ENCODE data around the gene ORMDL2. TPM values are rescaled to one million over a fixed set of nuclear protein-coding genes. Genes with fewer than 3 reads are reported as not detected.

Gene ORMDL2
- total and polyA plus RNA-seq, 7 donors = 12.6 to 68.2 (median 21.6) TPM

DNA sequence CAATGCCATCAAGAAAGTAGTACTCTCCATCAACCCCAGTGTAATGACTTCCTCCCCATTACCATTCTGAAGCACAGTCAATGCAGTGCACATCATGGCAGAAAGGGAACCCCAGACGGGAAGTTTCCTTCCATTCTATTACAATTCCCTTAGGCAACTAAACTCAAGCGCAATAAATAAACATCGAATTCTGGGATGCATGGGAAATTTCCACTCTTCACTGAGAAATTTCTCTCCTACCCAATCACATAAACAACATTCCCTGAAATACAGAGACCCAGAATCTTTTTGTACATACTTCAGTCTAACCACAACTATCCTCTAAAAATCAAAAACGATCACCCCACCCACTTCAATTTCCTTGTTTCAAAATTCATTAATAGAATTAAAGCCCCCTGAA, 20.3 kb upstream of the ORMDL2 start:
- intact Hi-C loops (cut with DNase I) = no loop called here
- no peaks in the 10 kb centered on the region for H3K9me3 ChIP-seq
- no peak overlapping the region for H3K4me3 ChIP-seq
- no peak for DNase-seq
- no peaks in the 10 kb centered on the region for H3K4me1 ChIP-seq
- WGBS, 3 donors = 73 to 77% (median 76%) methylated on average over 4 of the region's 4 CpGs
- ATAC-seq = no peak
- peaks cover 9 to 92% of the 10 kb centered on the region in 2 donors for H3K36me3 ChIP-seq (ENCODE audit: insufficient read depth in 1 of 2, low read depth in 1 of 2)
- TF ChIP-seq, protein P1, sequence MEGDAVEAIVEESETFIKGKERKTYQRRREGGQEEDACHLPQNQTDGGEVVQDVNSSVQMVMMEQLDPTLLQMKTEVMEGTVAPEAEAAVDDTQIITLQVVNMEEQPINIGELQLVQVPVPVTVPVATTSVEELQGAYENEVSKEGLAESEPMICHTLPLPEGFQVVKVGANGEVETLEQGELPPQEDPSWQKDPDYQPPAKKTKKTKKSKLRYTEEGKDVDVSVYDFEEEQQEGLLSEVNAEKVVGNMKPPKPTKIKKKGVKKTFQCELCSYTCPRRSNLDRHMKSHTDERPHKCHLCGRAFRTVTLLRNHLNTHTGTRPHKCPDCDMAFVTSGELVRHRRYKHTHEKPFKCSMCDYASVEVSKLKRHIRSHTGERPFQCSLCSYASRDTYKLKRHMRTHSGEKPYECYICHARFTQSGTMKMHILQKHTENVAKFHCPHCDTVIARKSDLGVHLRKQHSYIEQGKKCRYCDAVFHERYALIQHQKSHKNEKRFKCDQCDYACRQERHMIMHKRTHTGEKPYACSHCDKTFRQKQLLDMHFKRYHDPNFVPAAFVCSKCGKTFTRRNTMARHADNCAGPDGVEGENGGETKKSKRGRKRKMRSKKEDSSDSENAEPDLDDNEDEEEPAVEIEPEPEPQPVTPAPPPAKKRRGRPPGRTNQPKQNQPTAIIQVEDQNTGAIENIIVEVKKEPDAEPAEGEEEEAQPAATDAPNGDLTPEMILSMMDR (IDR thresholded peaks at IDR 0.05) = no peak
- no peaks in the 10 kb centered on the region for H3K27me3 ChIP-seq (ENCODE audit: insufficient read depth in 3 of 3, low read length in 2 of 3)
- no peak overlapping the region for H3K27ac ChIP-seq

DNA sequence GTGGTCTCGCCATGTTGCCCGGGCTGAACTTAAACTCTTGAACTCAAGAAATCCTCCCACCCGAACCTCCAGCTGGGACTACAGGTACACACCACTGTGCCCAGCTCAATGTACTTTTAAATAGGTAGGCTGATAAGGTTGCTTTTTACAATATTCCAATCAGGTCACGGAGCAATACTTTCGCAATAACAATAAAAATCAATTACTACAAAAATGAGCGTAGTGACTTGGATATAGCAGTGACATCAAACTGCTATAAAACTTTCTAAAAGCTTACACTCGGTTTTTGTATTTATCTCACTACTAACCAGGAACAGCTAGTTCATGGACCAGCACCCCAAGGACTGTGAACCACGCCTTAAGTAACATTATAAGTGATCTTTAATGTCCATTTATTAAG, 10.9 kb upstream of the ORMDL2 start:
- TF ChIP-seq, protein P1 (IDR thresholded peaks at IDR 0.05) = no peak
- Histone ChIP-seq H3K4me1 (peaks cover 11% of the 10 kb centered on the region), H3K27me3 (ENCODE audit: insufficient read depth in 3 of 3, low read length in 2 of 3) (no peaks in the 10 kb centered on the region), H3K9me3 (no peaks in the 10 kb centered on the region), H3K27ac (no peak overlapping the region), H3K36me3 (ENCODE audit: insufficient read depth in 1 of 2, low read depth in 1 of 2) (peaks cover 0 to 61% of the 10 kb centered on the region in 2 donors), H3K4me3 (no peak overlapping the region)
- ATAC-seq (no peak), DNase-seq (no peak)
- WGBS, 3 donors = 91 to 95% (median 92%) methylated on average over 8 of the region's 8 CpGs
- intact Hi-C loops (cut with DNase I) = no loop called here

- no peaks in the 10 kb centered on the region for H3K9me3 ChIP-seq
- H3K27me3 ChIP-seq (ENCODE audit: insufficient read depth in 3 of 3, low read length in 2 of 3) = no peaks in the 10 kb centered on the region
- peaks cover 22% of the 10 kb centered on the region for H3K4me1 ChIP-seq
- ATAC-seq (no peak), DNase-seq (no peak)
- WGBS, 3 donors = 70 to 81% (median 75%) methylated on average over 5 of the region's 5 CpGs
- H3K27ac ChIP-seq = no peak overlapping the region
- intact Hi-C loops (cut with DNase I) = no loop called here
- TF ChIP-seq, protein P1 (IDR thresholded peaks at IDR 0.05) = no peak
- H3K36me3 ChIP-seq (ENCODE audit: insufficient read depth in 1 of 2, low read depth in 1 of 2) = peaks cover 0 to 55% of the 10 kb centered on the region in 2 donors
- H3K4me3 ChIP-seq = no peak overlapping the region
Measured at GRCh38 chr12:55809274-55809673, 8.6 kb upstream of the ORMDL2 start.

- TF ChIP-seq, protein P1 (IDR thresholded peaks at IDR 0.05) = no peak
- no peak for ATAC-seq
- peaks cover 39% of the 10 kb centered on the region for H3K4me1 ChIP-seq
- H3K27ac ChIP-seq = no peak overlapping the region
- peaks cover 2 to 52% of the 10 kb centered on the region in 2 donors for H3K36me3 ChIP-seq (ENCODE audit: insufficient read depth in 1 of 2, low read depth in 1 of 2)
- no peaks in the 10 kb centered on the region for H3K27me3 ChIP-seq (ENCODE audit: insufficient read depth in 3 of 3, low read length in 2 of 3)
- no peak for DNase-seq
- 43 to 47% (median 45%) methylated on average over 1 of the region's 1 CpG for WGBS, 3 donors
- intact Hi-C loops (cut with DNase I) = loop anchor here in 1 of 2 donors (10.0 kb wide), 1 partner anchor 137 kb away; no protein-coding TSS in a partner anchor
- no peak overlapping the region for H3K4me3 ChIP-seq
- no peaks in the 10 kb centered on the region for H3K9me3 ChIP-seq
Measured at GRCh38 chr12:55812088-55812487, 5.8 kb upstream of the ORMDL2 start.

- Histone ChIP-seq H3K9me3 (no peaks in the 10 kb centered on the region), H3K27me3 (ENCODE audit: insufficient read depth in 3 of 3, low read length in 2 of 3) (no peaks in the 10 kb centered on the region), H3K27ac (no peak overlapping the region), H3K4me3 (no peak overlapping the region), H3K36me3 (ENCODE audit: insufficient read depth in 1 of 2, low read depth in 1 of 2) (peaks cover 2 to 37% of the 10 kb centered on the region in 2 donors), H3K4me1 (peaks cover 43% of the 10 kb centered on the region)
- ATAC-seq (no peak), DNase-seq (no peak)
- intact Hi-C loops (cut with DNase I) = loop anchor here in 1 of 2 donors (10.0 kb wide), 1 partner anchor 139 kb away; no protein-coding TSS in a partner anchor
- TF ChIP-seq, protein P1 (IDR thresholded peaks at IDR 0.05) = no peak
Measured at GRCh38 chr12:55814257-55814656, 3.6 kb upstream of the ORMDL2 start.

All from psoas muscle (tissue), 8 donors.